WERI-Rb-1 (cell line): ENCODE data around the gene CDC6.

ENCODE experiments used
- DNase-seq: peaks from one replicate; pipeline ENCODE4 v3.0.0-alpha.2; 2020
- H3K27ac ChIP-seq: fragments of 250-450 bp; sonication (Bioruptor Pico); 2 replicates; pipeline ENCODE4 v1.5.1; 2020; ENCODE audit warnings: mild to moderate bottlenecking, moderate library complexity
- H3K27me3 ChIP-seq: fragments of 250-450 bp; sonication (Bioruptor Pico); 2 replicates; pipeline ENCODE4 v1.5.1; 2021; ENCODE audit warnings: mild to moderate bottlenecking, low read depth, moderate library complexity; ENCODE audit not compliant: insufficient read depth, severe bottlenecking
- H3K36me3 ChIP-seq: fragments of 250-450 bp; sonication (Bioruptor Pico); 2 replicates; pipeline ENCODE4 v1.5.1; 2020; ENCODE audit warnings: mild to moderate bottlenecking, moderate library complexity
- H3K4me3 ChIP-seq: 2 replicates; pipeline ENCODE4 v1.5.1; 2011; ENCODE audit warnings: low read depth, mild to moderate bottlenecking, control low read depth, low read length
- H3K9me3 ChIP-seq: fragments of 250-450 bp; sonication (Bioruptor Pico); 2 replicates; pipeline ENCODE4 v1.5.1; 2021; ENCODE audit warnings: mild to moderate bottlenecking, moderate library complexity; ENCODE audit not compliant: severe bottlenecking
- TF ChIP-seq, protein P1 (sequence below): IDR thresholded peaks from 2 replicates; pipeline ENCODE4 v1.5.1; 2011; ENCODE audit warnings: low read depth, mild to moderate bottlenecking, control low read depth, inconsistent platforms, low read length

CDC6 gene

DNA sequence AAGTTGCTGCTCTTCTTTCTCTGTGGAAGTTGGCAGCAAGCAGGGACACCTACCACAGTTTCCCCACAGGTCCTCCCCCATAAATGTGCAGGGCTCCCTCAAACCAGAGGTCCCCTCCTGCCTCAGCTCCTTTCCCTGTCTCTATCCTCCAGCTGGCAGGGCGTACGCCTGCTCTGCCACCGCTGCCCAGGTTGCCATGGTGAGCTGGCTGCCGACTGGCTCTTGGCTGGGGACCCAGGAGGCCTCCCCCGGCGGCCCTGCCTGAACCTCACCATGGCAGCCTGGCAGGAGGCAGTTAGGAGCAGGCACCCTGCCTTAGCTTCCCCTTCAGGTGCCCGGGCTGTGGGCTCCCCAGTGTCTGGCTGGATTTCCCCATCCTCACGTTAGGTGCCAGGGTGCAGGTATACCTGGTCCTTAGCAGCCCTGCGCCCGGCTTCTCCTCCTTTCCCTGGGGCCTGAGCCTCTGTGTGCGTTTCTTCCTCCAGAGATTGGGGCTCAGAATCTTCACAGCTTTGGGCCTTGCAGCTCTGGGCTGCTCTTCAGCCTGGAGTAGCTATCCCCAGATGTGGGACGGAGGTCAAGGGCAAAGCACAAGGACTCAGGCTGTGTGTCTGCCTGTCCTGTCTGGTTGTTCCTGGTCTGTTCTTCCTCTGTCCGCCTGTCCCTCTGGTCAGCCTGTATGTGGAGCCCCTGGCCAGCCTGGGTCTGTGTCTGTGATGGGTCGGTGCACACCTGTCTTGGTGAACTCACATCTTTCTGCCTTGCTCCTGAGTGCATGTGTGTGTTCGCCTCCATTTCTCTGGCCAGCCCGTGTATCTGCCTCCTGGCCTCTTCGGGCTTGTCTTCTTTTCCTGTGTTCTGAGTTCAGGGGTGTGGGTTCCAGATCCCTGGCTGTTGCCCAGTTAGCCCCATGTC, 61.1 kb downstream of the CDC6 start:
- no peaks in the 10 kb centered on the region for H3K27me3 ChIP-seq
- no peak overlapping the region for H3K4me3 ChIP-seq
- TF ChIP-seq, protein P1, sequence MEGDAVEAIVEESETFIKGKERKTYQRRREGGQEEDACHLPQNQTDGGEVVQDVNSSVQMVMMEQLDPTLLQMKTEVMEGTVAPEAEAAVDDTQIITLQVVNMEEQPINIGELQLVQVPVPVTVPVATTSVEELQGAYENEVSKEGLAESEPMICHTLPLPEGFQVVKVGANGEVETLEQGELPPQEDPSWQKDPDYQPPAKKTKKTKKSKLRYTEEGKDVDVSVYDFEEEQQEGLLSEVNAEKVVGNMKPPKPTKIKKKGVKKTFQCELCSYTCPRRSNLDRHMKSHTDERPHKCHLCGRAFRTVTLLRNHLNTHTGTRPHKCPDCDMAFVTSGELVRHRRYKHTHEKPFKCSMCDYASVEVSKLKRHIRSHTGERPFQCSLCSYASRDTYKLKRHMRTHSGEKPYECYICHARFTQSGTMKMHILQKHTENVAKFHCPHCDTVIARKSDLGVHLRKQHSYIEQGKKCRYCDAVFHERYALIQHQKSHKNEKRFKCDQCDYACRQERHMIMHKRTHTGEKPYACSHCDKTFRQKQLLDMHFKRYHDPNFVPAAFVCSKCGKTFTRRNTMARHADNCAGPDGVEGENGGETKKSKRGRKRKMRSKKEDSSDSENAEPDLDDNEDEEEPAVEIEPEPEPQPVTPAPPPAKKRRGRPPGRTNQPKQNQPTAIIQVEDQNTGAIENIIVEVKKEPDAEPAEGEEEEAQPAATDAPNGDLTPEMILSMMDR, result no peak
- no peak for DNase-seq
- H3K36me3 ChIP-seq, result peaks cover 46% of the 10 kb centered on the region
- H3K27ac ChIP-seq, result no peak overlapping the region
- no peaks in the 10 kb centered on the region for H3K9me3 ChIP-seq

DNA sequence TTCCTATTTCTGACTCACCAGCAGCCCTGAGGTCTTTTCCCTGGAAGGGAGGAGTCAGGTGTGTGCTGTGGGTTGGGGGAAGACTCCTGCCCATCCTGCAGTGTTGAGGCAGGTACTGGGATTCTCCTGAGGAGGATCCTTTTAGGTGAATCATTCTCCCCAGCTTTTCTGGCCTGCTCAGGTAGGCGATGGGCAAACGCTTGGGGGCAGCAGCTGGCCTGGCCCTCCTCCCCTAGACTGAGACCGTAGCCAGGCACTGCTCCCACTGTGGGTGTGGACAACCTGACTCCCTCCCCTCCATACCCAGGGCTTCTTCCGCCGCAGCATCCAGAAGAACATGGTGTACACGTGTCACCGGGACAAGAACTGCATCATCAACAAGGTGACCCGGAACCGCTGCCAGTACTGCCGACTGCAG, 61.8 kb downstream of the CDC6 start:
- Histone ChIP-seq H3K27me3 (no peaks in the 10 kb centered on the region), H3K36me3 (peaks cover 51% of the 10 kb centered on the region), H3K4me3 (no peak overlapping the region), H3K9me3 (no peaks in the 10 kb centered on the region), H3K27ac (no peak overlapping the region)
- DNase-seq, result no peak
- TF ChIP-seq, protein P1, result no peak

DNA sequence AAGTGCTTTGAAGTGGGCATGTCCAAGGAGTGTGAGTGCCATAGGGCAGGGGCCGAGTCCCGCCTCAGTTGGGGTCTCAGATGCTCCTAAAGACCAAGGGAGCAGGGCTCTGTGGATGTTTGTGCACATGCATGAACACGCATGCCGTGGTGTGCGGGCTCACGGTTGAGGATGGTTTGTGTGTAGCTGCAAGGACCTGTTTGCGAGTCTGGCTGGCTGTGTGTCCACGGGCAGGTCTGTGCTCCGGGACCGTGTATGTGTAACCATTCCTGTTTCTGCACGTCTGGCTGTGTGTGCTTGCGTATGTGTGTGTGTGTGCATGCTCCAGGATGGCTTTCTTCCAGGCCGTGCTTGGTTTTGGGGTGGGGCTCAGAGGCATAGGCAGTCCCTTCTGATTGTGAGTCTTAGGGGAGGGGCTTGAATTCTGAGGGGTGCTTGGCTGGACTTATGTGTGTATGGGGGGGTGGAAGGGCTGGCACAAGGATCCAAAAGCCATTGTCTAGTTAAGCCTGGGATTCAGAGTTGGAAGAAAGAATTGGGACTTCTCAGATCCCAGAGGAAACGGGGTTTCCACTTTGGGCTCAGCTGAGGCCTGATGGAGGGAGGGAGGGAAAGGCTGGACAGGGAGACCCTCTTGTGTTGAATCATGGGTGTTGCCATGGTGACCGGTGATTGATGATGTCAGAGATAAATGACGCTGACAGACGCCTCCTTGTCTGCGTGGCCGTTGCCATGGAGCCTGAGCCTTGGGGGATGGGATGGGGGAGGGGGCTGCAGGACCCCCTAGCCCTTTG, 62.4 kb downstream of the CDC6 start:
- H3K36me3 ChIP-seq, result peaks cover 57% of the 10 kb centered on the region
- H3K27me3 ChIP-seq, result no peaks in the 10 kb centered on the region
- TF ChIP-seq, protein P1, result no peak
- H3K4me3 ChIP-seq, result no peak overlapping the region
- no peaks in the 10 kb centered on the region for H3K9me3 ChIP-seq
- H3K27ac ChIP-seq, result peak overlapping the region; percentile 50
- DNase-seq, result peak; percentile 70

DNA sequence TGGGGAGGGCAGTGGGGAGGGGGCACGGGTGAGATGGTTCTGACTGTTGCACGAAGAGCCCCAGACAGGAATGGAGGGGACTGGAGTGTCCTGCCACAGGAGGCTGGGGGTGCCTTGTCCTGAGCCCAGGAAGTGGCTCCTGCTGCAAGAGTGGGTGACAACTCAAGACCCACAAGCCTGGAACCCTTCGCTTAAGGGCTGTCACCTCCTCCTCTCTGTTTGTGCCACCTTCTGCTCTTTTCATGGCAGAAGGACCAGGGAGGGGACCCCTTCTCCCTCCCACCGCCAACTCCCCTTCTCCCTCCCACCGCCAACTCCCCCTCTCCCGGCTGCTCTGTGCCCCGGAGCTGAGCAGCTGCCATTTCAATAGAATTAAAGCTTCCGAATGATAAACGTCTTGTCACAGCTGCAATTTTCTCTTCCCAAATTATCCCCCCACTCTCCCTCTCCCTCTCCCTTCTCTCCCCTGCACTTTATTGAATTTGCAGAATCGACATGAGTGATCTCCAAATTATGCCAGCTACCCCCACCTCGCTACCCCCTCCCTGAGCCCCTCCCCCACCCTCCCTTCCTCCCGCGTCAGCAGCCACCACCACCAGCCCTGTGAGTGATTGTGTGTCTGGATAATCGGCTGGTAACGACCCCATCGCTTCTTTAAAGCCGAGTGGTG, 63.1 kb downstream of the CDC6 start:
- TF ChIP-seq, protein P1, result no peak
- DNase-seq, result peak; percentile 70
- Histone ChIP-seq H3K4me3 (no peak overlapping the region), H3K27me3 (no peaks in the 10 kb centered on the region), H3K27ac (peak overlapping the region; percentile 84), H3K36me3 (peaks cover 63% of the 10 kb centered on the region), H3K9me3 (no peaks in the 10 kb centered on the region)

DNA sequence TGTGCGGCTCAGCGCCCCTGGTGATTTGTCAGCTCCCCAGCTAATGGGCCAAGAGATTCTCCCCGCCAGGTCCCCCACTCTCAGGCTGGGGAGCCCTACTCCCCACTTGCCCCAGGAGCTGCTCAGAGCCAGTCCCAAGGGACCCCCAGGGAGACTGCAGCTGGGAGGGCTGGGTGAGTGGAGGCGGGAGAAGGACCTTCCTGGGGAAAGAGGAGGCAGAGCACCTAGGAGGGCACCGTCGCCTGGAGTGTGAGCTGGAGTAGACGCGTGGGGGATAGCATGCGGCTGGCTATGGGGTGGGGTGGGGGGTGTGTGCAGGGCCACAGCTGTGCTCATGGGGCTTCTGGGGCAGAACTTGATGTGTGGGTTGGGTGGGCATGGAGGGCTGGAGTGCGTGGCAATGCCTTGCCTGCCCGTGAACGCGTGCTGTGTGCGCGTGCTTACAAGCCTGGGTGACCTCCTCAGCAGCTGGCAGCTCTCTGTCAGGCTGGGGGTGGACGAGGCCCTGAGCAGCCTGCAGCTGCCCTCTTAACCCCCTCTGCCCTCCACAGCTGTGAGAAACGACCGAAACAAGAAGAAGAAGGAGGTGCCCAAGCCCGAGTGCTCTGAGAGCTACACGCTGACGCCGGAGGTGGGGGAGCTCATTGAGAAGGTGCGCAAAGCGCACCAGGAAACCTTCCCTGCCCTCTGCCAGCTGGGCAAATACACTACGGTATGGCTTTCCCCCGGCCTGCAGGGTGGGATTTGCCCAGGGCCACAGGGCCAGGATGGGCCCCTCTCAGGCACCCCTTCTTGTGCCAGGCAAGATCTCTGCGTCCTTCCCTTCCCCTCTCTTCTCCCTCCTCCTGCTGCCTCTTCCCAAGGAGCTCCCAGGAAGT, 63.9 kb downstream of the CDC6 start:
- Histone ChIP-seq H3K4me3 (no peak overlapping the region), H3K9me3 (no peaks in the 10 kb centered on the region), H3K27ac (peak overlapping the region; percentile 84), H3K27me3 (no peaks in the 10 kb centered on the region), H3K36me3 (peaks cover 68% of the 10 kb centered on the region)
- no peak for DNase-seq
- TF ChIP-seq, protein P1, result no peak
